Stimulated activated CD8-positive, alpha-beta memory T cell treated with anti-CD3 and anti-CD28 coated beads, Interleukin-15, amount 100 ng/mL, for 4 hours (primary cell): ENCODE results near the gene KLHL21.

Experiments used
- DNase-seq, 2 donors: peaks; one replicate each; pipeline ENCODE4 v3.0.0-alpha.2; 2020; ENCODE audit warnings: low read depth in 2 of 2

KLHL21 gene

DNA sequence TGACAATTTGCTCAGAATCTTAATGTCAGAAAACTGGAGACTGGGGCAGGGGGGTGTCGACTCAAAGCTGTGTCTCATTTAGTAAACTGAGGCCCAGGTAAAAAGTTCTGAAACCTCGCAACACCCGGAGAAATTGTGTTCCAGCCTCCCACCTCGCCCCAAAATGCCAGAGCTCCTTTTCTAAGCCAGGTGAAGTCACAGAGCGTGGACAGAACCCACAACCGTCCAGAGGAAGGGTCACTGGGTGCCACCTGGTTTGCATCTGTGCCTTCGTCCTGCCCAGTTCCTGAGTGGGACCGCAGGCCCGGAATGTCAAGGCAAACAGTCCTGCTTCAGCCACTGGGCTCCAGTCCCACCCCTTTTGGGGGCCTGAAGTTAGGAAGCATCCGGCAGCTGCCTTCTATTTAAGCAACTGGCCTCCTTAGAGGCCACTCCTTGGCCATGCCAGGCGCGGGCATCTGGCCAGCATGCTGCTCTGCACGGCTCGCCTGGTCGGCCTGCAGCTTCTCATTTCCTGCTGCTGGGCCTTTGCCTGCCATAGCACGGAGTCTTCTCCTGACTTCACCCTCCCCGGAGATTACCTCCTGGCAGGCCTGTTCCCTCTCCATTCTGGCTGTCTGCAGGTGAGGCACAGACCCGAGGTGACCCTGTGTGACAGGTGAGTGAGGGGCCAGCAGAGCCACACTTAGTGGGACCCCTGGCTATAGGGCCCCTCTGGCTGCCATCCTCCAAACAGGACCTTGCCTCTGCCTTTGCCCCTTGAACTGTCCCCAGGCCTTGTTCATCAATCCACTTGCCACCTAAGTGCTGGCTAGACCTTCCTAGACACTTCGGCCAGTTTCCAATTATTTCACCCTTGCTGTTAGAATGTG is 47.5 kb downstream of the KLHL21 start, which contains the start of gene TAS1R1:
TAS1R1 (plus strand) TSS at position 401 of the 872 bp plus-strand sequence; CDS start at position 468, 67 bp downstream.
- DNase-seq, result no peak

DNA sequence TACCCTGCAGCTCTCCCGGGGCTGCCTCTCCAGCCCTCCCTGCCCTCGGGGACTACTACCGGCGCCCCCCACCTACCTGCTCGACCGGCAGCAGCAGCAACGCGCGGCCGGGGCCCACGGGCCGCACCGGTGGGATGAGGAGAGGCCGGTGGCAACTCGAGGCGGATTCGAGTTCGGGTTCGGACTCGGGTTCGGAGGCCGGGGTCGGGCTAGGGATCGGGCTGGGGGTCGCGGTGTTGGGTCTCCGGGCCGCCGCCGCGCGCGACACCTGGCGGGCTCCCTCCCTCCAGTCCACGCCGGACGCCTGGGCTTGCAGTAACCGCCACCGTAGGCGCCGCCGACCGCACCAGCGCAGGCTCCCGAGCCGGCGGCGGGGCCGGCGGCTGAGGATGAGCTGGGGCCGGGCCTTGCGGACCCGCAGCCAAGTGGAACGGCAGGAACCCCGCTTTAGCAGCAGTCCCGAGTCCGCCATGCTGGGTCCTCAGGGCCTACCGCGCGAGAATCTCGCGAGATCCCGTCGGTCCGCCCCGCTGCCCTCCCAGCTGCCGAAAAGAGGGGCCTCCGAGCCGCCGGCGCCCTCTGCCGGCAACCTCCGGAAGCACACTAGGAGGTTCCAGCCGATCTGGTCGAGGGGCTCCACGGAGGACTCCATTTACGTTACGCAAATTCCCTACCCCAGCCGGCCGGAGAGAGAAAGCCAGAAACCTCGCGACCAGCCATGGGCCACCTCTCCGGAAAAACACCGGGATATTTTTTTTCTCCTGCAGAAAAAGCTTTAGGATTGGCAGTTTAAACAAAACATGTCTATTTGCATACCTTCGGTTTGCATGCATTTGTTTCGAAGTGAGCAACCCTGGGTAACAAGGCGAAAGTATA is 48.4 kb downstream of the KLHL21 start, which contains the start of gene NOL9:
NOL9 (minus strand) TSS at position 483 of the 876 bp plus-strand sequence; CDS start at position 472, 11 bp downstream.
- DNase-seq, result peak; percentile 88 to 89

DNA sequence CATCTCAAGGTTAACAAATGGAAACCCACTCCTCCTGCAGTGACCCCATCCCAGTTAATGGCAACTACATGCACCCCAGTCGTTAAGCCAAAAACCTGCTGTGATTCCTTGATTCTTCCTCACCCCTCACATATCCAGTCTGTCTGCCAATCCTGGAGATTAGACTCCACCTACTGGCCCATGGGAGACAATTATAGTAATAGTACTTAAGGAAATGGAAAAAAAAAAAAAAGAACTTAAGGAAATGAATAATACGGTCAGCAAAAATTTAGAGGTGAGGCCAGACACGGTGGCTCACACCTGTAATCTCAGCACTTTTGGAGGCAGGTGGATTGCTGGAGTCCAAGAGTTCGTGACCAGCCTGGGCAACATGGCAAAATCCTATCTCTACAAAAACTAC is 55.4 kb downstream of the KLHL21 start:
- no peak for DNase-seq

GRCh38 chr1:6546326-6546725 is 56.3 kb downstream of the KLHL21 start:
- DNase-seq, result no peak

DNA sequence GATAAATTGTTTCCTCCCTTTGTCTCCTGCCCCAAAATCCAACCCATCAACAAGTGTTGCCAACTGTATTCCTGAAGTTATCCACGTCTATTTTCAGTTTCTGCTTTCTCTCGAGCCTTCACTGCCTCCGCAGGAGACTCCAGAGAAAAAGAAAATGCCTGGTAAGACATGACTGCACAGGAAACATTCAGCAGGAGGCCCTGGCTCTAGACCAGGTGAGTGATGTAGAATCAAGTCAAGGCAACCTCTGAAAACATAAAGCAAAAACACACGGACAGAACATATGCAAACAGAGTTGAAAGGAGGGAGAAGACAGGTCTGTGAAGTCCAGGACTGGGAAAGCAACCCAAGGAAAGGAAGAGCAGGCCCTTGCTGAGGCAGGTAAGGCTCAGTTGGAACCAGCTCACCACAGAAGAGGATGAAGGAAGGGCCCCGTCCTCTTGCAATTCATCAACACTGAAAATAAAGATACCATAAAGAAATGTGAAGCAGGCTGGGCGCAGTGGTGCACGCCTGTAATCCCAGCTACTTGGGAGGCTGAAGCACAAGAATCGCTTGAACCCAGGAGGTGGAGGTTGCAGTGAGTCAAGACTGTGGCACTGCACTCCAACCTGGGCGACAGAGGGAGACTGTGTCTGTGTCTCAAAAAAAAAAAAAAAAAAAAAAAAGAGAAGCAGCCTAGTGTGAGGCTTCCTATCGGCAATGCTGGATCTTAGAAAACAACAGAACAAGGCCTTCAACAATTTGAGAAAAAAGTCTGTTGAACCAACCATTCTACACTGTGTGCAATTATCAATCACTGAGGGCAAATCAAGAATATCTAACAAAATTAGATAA is 57.2 kb downstream of the KLHL21 start:
- no peak for DNase-seq

- no peak for DNase-seq
These were observed 57.8 kb downstream of the KLHL21 start for GRCh38 chr1:6544831-6545230.
